ENCODE data around the gene ATL3. TPM values are rescaled to one million over a fixed set of nuclear protein-coding genes. Genes with fewer than 3 reads are reported as not detected.

ATL3 gene
- total and polyA plus RNA-seq, 2 of the 13 experiments (the other 11 are each of a cell fraction or from before 2014, with no cell fraction given), result not detected

DNA sequence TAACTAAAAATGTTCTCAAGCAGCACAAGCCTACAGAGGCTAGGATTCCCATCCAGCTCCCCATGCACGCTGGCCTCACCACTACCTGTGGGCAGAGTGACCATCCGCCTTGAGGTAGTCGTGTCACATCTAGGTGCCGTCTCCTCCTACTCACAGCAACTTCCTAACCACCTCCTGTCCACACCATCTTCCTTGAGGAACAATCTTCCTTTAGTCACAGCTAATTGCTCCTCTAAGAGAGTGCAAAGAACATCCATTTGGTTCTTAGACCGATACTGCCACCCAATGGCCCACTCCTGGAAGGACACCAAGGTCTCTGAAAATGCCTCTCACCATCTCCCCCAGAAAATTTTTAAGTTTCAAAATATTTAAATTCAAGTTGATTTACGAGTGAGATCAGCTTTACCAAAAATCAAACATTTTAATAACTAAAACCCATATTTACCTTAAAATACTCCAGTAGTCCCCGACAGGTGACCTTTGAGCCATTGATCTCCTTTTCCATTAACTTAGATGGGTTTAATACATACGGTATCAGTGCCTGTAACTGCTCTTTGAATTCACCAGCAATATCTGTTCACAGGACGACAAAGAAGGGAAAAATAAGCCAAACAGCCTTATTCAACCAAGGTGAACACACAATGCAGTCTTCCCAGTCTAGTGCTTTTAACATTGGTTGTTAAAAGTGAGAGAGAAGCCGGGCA lies 35.3 kb downstream of the ATL3 start:
- in situ Hi-C loops (cut with HindIII; ENCODE audit: extremely low pct_ligation_motif_present, low pct_unique_long_range_greater_than_20kb), result loop anchor here (5.0 kb wide), 1 partner anchor 159 kb away; no protein-coding TSS in a partner anchor
- H3K36me3 ChIP-seq (replicated peaks in 1 of 2; ENCODE audit: control insufficient read depth in 1 of 2, insufficient read depth in 2 of 2, low read length in 2 of 2), result no peaks in the 10 kb centered on the region
- no peak overlapping the region for H2AFZ ChIP-seq (ENCODE audit: low read length)
- no peaks in the 10 kb centered on the region for H3K79me2 ChIP-seq (ENCODE audit: insufficient read depth, low read length)
- no TSS peak for BruUV-seq (replicated peaks)
- CTCF ChIA-PET (ENCODE audit: low intra/inter-chr PET ratio, low total read pairs), result interaction anchor here (0.7 to 2.1 kb wide), 8 partner anchors 29 to 600 kb away, joined by 3 to 45 read pairs (median 6); no protein-coding TSS in a partner anchor
- POLR2A ChIA-PET, result no interaction called here
- peaks cover 6% of the 10 kb centered on the region; the same call in 1 of the 2 replicates for H3K4me1 ChIP-seq (ENCODE audit: insufficient read depth, low read length)
- WGBS (ENCODE audit: low lambda C conversion rate), result 20% methylated on average over 10 of the region's 10 CpGs
- ATAC-seq (peak; percentile 77), FAIRE-seq (peak; percentile 87), DNase-seq (ENCODE audit: low spot score) (peak; percentile 47)
- no peaks in the 10 kb centered on the region; a peak in 2 of 5 replicates for H3K27me3 ChIP-seq (ENCODE audit: control insufficient read depth in 1 of 2, insufficient read depth in 2 of 2, low read length in 2 of 2)
- TF ChIP-seq MIXL1 (CRISPR knock-in tag; IDR thresholded peaks at IDR 0.05), result peak; percentile 14; the same call in 1 of the 2 replicates
- peak; percentile 96 for TF ChIP-seq STAG1 (CRISPR knock-in tag; IDR thresholded peaks at IDR 0.05)
- no peak for TF ChIP-seq RFX1 (IDR thresholded peaks at IDR 0.05)
- TF ChIP-seq, protein P1, sequence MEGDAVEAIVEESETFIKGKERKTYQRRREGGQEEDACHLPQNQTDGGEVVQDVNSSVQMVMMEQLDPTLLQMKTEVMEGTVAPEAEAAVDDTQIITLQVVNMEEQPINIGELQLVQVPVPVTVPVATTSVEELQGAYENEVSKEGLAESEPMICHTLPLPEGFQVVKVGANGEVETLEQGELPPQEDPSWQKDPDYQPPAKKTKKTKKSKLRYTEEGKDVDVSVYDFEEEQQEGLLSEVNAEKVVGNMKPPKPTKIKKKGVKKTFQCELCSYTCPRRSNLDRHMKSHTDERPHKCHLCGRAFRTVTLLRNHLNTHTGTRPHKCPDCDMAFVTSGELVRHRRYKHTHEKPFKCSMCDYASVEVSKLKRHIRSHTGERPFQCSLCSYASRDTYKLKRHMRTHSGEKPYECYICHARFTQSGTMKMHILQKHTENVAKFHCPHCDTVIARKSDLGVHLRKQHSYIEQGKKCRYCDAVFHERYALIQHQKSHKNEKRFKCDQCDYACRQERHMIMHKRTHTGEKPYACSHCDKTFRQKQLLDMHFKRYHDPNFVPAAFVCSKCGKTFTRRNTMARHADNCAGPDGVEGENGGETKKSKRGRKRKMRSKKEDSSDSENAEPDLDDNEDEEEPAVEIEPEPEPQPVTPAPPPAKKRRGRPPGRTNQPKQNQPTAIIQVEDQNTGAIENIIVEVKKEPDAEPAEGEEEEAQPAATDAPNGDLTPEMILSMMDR (CRISPR knock-in tag; IDR thresholded peaks at IDR 0.05), result peak; percentile 89
- peak; percentile 88 for TF ChIP-seq RAD21 (CRISPR knock-in tag; IDR thresholded peaks at IDR 0.05)
- peak; percentile 98 for TF ChIP-seq SMC3 (IDR thresholded peaks at IDR 0.05; ENCODE audit: low read length)
- H3K27ac ChIP-seq (ENCODE audit: extremely low read length, insufficient read depth, low read length), result no peak overlapping the region
- no peak overlapping the region for H3K9ac ChIP-seq (ENCODE audit: insufficient read depth, low read depth, low read length)
- intact Hi-C loops (cut with micrococcal nuclease; ENCODE audit: unreplicated experiment), result loop anchor here (1.0 to 5.0 kb wide), 3 partner anchors 43 to 729 kb away; no protein-coding TSS in a partner anchor
- H4K20me1 ChIP-seq (ENCODE audit: insufficient read depth, low read length), result no peaks in the 10 kb centered on the region
- no peak overlapping the region for H3K4me3 ChIP-seq (replicated peaks in 1 of 3; ENCODE audit: insufficient read depth in 1 of 3, low read depth in 2 of 3, low read length in 3 of 3)
- H3K4me2 ChIP-seq (ENCODE audit: low read depth, low read length), result no peak overlapping the region
- no peaks in the 10 kb centered on the region for H3K9me3 ChIP-seq (ENCODE audit: low read length)

DNA sequence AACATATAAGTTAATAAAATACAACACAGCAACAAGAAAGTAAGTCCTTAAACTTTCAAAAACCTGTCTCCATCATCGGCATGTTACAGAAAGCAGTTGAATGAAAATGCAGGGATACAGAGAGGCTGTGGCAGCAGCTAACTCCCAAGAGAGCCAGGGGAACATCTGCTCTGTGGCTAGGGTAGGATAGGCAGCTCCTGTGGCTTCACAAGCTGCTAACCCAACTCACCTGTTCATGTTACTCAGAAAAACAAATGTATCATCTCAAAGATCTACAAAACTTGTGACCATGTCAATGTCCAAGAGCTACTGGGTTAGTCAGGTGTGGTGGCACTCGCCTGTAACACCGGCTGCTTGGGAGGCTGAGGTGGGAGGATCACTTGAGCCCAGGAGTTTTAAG lies 41.8 kb downstream of the ATL3 start:
- H3K4me2 ChIP-seq (ENCODE audit: low read depth, low read length), result no peak overlapping the region
- POLR2A ChIA-PET, result no interaction called here
- peaks cover 6% of the 10 kb centered on the region; the same call in 1 of the 2 replicates for H3K4me1 ChIP-seq (ENCODE audit: insufficient read depth, low read length)
- intact Hi-C loops (cut with micrococcal nuclease; ENCODE audit: unreplicated experiment), result no loop called here
- CTCF ChIA-PET (ENCODE audit: low intra/inter-chr PET ratio, low total read pairs), result no interaction called here
- no peak for DNase-seq (ENCODE audit: low spot score)
- H3K9ac ChIP-seq (ENCODE audit: insufficient read depth, low read depth, low read length), result no peak overlapping the region
- H2AFZ ChIP-seq (ENCODE audit: low read length), result no peak overlapping the region
- no peak for ATAC-seq
- no peak for FAIRE-seq
- no peak overlapping the region for H3K27ac ChIP-seq (ENCODE audit: extremely low read length, insufficient read depth, low read length)
- no peaks in the 10 kb centered on the region for H4K20me1 ChIP-seq (ENCODE audit: insufficient read depth, low read length)
- no peak overlapping the region for H3K4me3 ChIP-seq (replicated peaks in 1 of 3; ENCODE audit: insufficient read depth in 1 of 3, low read depth in 2 of 3, low read length in 3 of 3)
- no peaks in the 10 kb centered on the region for H3K79me2 ChIP-seq (ENCODE audit: insufficient read depth, low read length)
- WGBS (ENCODE audit: low lambda C conversion rate), result 83% methylated on average over 3 of the region's 3 CpGs
- H3K9me3 ChIP-seq (ENCODE audit: low read length), result no peaks in the 10 kb centered on the region
- in situ Hi-C loops (cut with HindIII; ENCODE audit: extremely low pct_ligation_motif_present, low pct_unique_long_range_greater_than_20kb), result no loop called here
- H3K27me3 ChIP-seq (ENCODE audit: control insufficient read depth in 1 of 2, insufficient read depth in 2 of 2, low read length in 2 of 2), result peaks cover 0 to 3% of the 10 kb centered on the region in 2 experiments; a peak in 2 of 5 replicates
- H3K36me3 ChIP-seq (replicated peaks in 1 of 2; ENCODE audit: control insufficient read depth in 1 of 2, insufficient read depth in 2 of 2, low read length in 2 of 2), result no peaks in the 10 kb centered on the region
- BruUV-seq (replicated peaks), result no TSS peak
- no peak for TF ChIP-seq TEAD3 (CRISPR knock-in tag; optimal IDR thresholded peaks at IDR 0.05; ENCODE audit: borderline replicate concordance)
- TF ChIP-seq MAFF (IDR thresholded peaks at IDR 0.05; ENCODE audit: low read depth, low read length), result no peak
- TF ChIP-seq, protein P2, sequence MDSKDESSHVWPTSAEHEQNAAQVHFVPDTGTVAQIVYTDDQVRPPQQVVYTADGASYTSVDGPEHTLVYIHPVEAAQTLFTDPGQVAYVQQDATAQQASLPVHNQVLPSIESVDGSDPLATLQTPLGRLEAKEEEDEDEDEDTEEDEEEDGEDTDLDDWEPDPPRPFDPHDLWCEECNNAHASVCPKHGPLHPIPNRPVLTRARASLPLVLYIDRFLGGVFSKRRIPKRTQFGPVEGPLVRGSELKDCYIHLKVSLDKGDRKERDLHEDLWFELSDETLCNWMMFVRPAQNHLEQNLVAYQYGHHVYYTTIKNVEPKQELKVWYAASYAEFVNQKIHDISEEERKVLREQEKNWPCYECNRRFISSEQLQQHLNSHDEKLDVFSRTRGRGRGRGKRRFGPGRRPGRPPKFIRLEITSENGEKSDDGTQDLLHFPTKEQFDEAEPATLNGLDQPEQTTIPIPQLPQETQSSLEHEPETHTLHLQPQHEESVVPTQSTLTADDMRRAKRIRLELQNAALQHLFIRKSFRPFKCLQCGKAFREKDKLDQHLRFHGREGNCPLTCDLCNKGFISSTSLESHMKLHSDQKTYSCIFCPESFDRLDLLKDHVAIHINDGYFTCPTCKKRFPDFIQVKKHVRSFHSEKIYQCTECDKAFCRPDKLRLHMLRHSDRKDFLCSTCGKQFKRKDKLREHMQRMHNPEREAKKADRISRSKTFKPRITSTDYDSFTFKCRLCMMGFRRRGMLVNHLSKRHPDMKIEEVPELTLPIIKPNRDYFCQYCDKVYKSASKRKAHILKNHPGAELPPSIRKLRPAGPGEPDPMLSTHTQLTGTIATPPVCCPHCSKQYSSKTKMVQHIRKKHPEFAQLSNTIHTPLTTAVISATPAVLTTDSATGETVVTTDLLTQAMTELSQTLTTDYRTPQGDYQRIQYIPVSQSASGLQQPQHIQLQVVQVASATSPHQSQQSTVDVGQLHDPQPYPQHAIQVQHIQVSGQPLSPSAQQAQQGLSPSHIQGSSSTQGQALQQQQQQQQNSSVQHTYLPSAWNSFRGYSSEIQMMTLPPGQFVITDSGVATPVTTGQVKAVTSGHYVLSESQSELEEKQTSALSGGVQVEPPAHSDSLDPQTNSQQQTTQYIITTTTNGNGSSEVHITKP (CRISPR knock-in tag; IDR thresholded peaks at IDR 0.05; ENCODE audit: low read depth), result no peak
- TF ChIP-seq RAD51 (IDR thresholded peaks at IDR 0.05; ENCODE audit: borderline replicate concordance), result no peak

Data from HepG2 (cell line).